ENCODE data around the gene EYA2. TPM values are rescaled to one million over a fixed set of nuclear protein-coding genes. Genes with fewer than 3 reads are reported as not detected.
A peak's percentile ranks its signal among the peaks of the same experiment; 100 is the strongest.

Gene EYA2
- total and polyA plus RNA-seq, 2 of the 4 experiments (the other 2 are of a cell fraction) = 2.3 to 5.4 TPM

GRCh38 chr20:47118206-47118605, 223.6 kb downstream of the EYA2 start:
- H2AK9ac ChIP-seq (replicated peaks; ENCODE audit: low read depth, low read length, poor library complexity) = no peak overlapping the region
- peak; percentile 55 for DNase-seq
- peak overlapping the region; percentile 78 for H2AFZ ChIP-seq (replicated peaks; ENCODE audit: low read length, poor library complexity)
- H2BK5ac ChIP-seq (ENCODE audit: low read depth, low read length, poor library complexity, severe bottlenecking) = peak overlapping the region; percentile 15
- H2BK120ac ChIP-seq (ENCODE audit: low read depth, low read length) = peak overlapping the region; percentile 44; the same call in 1 of the 2 replicates
- H3K18ac ChIP-seq (ENCODE audit: low read depth, low read length) = no peak overlapping the region
- peak overlapping the region; percentile 80; the same call in 1 of the 2 replicates for H2BK20ac ChIP-seq (ENCODE audit: low read depth, low read length)
- peaks cover 20% of the 10 kb centered on the region for H3K4me1 ChIP-seq (ENCODE audit: control insufficient read depth, insufficient read depth, low read length)
- H2BK15ac ChIP-seq (ENCODE audit: low read depth, low read length) = no peak overlapping the region
- no peak overlapping the region for H3K4me3 ChIP-seq (ENCODE audit: insufficient read depth, low read depth, low read length)
- H3K9me3 ChIP-seq (ENCODE audit: control insufficient read depth, insufficient read depth, low read length) = no peaks in the 10 kb centered on the region
- H3K9ac ChIP-seq (ENCODE audit: low read depth, low read length) = no peak overlapping the region
- BruUV-seq (replicated peaks) = no TSS peak
- POLR2A ChIA-PET (ENCODE audit: unreplicated experiment) = no interaction called here
- no peak overlapping the region; the same call in 1 of the 2 replicates for H4K5ac ChIP-seq (ENCODE audit: low read depth, low read length)
- no peaks in the 10 kb centered on the region for H3K79me1 ChIP-seq (ENCODE audit: low read depth in 1 of 2, low read length in 2 of 2)
- no peaks in the 10 kb centered on the region for H3K36me3 ChIP-seq (ENCODE audit: control insufficient read depth, insufficient read depth, low read length)
- peak; percentile 63 for ATAC-seq (ENCODE audit: low read depth)
- H3K14ac ChIP-seq (replicated peaks; ENCODE audit: low read depth, low read length) = peak overlapping the region; percentile 22
- TF ChIP-seq RCOR1 (IDR thresholded peaks at IDR 0.05; ENCODE audit: insufficient replicate concordance, low read length) = no peak
- no peak overlapping the region; the same call in 1 of the 2 replicates for H4K91ac ChIP-seq (ENCODE audit: insufficient read depth, low read depth, low read length)
- H3K56ac ChIP-seq (ENCODE audit: extremely low read depth, insufficient read depth, low read length) = no peak overlapping the region; the same call in 1 of the 2 replicates
- no peaks in the 10 kb centered on the region for H3K27me3 ChIP-seq (ENCODE audit: control insufficient read depth, insufficient read depth, low read length)
- peak overlapping the region; percentile 80 for H3K4ac ChIP-seq (ENCODE audit: low read depth, low read length)
- peaks cover 16% of the 10 kb centered on the region for H3K9me1 ChIP-seq (ENCODE audit: insufficient read depth, low read length)
- H3K4me2 ChIP-seq (ENCODE audit: low read depth, low read length) = peak overlapping the region; percentile 23
- intact Hi-C loops (cut with micrococcal nuclease) (loop anchor here (10.0 kb wide), 1 partner anchor 93 kb away; no protein-coding TSS in a partner anchor), in situ Hi-C loops (cut with MboI; ENCODE audit: low sequenced_read_pairs) (no loop called here), dilution Hi-C loops (cut with HindIII; ENCODE audit: low sequenced_read_pairs, unreplicated experiment) (no loop called here)
- H2AK5ac ChIP-seq (ENCODE audit: low read depth, low read length) = peak overlapping the region; percentile 28; the same call in 1 of the 2 replicates
- CTCF ChIA-PET = interaction anchor here (0.6 kb wide), 2 partner anchors 94 to 101 kb away, joined by 3 to 4 read pairs; no protein-coding TSS in a partner anchor
- peak overlapping the region in 1 of 2 experiments; percentile 50; a peak in 2 of 4 replicates for H4K8ac ChIP-seq (ENCODE audit: low read depth in 2 of 2, low read length in 2 of 2)
- H4K20me1 ChIP-seq (ENCODE audit: insufficient read depth, low read length) = no peaks in the 10 kb centered on the region
- WGBS, 2 experiments (ENCODE audit: extremely low coverage in 2 of 2, insufficient read length in 1 of 2) = 0% methylated on average over 1 of the region's 4 CpGs; no CpG with 5 or more reads in 1 of the 2 experiments
- peak overlapping the region; percentile 9; the same call in 1 of the 2 replicates for H3K27ac ChIP-seq (ENCODE audit: insufficient read depth, low read length)
- H3K23ac ChIP-seq (ENCODE audit: low read depth, low read length) = peak overlapping the region; percentile 65; the same call in 1 of the 2 replicates

Measured in IMR-90 (cell line).